DLD1 (cell line): Measurements from ENCODE around the gene EXT2.

Source experiments
- in situ Hi-C: cut with HindIII; loops from 2 replicates; pipeline ENCODE4 v1.10.0; 2017; ENCODE audit warnings: low sequenced_read_pairs

EXT2 gene

GRCh38 chr11:44260081-44260480 lies 164.6 kb downstream of the EXT2 start:
- in situ Hi-C loops: no loop called here

- in situ Hi-C loops: no loop called here
These were observed 166.5 kb downstream of the EXT2 start for GRCh38 chr11:44261800-44262591.

GRCh38 chr11:44263738-44264437 lies 168.4 kb downstream of the EXT2 start:
- in situ Hi-C loops: no loop called here

- in situ Hi-C loops: no loop called here
These were observed 168.9 kb downstream of the EXT2 start for GRCh38 chr11:44264438-44264749.

- in situ Hi-C loops: no loop called here
These were observed 169.3 kb downstream of the EXT2 start for GRCh38 chr11:44264761-44265160.

GRCh38 chr11:44266056-44266780 lies 170.7 kb downstream of the EXT2 start:
- in situ Hi-C loops: no loop called here

- in situ Hi-C loops: no loop called here
These were observed 171.7 kb downstream of the EXT2 start for GRCh38 chr11:44267006-44267749.

GRCh38 chr11:44267750-44268613 lies 172.5 kb downstream of the EXT2 start:
- in situ Hi-C loops: no loop called here

GRCh38 chr11:44268614-44269080 lies 173.2 kb downstream of the EXT2 start:
- in situ Hi-C loops: no loop called here

GRCh38 chr11:44269369-44270351 lies 174.2 kb downstream of the EXT2 start:
- in situ Hi-C loops: no loop called here

GRCh38 chr11:44270403-44271273 lies 175.2 kb downstream of the EXT2 start:
- in situ Hi-C loops: no loop called here

- in situ Hi-C loops: no loop called here
These were observed 175.8 kb downstream of the EXT2 start for GRCh38 chr11:44271286-44271685.

- in situ Hi-C loops: no loop called here
These were observed 178.9 kb downstream of the EXT2 start for GRCh38 chr11:44274404-44274803.

GRCh38 chr11:44275241-44275640 lies 179.8 kb downstream of the EXT2 start:
- in situ Hi-C loops: no loop called here

- in situ Hi-C loops: no loop called here
These were observed 180.6 kb downstream of the EXT2 start for GRCh38 chr11:44275961-44276550.

GRCh38 chr11:44277196-44278090 lies 182.0 kb downstream of the EXT2 start:
- in situ Hi-C loops: no loop called here

GRCh38 chr11:44279483-44279882 lies 184.0 kb downstream of the EXT2 start:
- in situ Hi-C loops: no loop called here
